Measurements from ENCODE around the gene SEZ6L.

Gene SEZ6L

DNA sequence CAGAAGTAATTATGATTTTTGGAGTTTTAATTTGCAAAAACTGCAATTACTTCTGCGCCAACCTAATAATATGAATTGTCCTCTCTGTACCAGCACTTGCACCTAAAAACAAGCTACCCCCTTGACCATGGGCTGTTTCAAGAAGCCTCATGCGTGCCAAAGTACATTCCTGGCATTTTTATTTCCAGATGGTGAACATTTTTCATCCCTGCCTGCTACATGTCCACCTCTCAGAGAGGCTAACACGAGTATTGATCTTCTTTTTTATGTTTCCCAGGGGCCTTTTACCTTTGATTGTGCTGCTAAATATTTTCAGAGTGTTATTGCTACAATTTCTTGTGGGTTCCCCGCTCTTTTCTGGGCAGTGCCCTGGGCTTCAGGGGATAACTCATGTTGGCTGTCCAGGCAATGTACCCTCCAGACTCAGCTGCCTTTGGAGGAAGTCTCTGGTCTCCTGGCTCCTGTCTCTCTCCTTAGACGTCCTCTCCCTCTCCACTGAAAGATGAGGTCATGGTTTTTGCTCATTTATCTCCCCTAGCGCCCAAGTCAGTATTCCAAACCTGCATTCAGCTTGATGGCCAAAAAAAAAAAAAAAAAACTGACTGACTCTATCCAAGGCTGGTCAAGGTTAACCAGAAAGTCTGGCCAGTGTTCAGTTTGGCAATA lies 173.6 kb downstream of the SEZ6L start:
- DNase-seq = no peak

DNA sequence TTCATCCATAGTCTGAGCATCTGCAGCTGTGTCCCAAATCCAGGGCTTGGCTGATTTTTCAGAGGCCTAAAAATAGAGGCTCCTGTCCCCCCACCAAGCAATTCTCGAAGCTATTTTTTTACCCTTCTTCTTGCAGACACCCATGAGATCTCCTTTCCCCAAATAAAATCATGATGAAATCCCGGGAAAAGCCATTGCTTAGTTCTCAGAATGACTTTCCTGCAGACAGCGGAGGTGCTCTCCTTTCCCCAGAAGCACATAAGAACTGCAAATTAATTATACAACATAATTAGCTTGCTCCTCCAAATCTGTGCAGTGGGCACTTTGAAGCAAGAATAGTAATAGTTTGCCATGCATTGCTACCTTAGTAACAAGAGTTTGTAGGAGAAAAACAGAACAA lies 176.2 kb downstream of the SEZ6L start:
- no peak for DNase-seq

DNA sequence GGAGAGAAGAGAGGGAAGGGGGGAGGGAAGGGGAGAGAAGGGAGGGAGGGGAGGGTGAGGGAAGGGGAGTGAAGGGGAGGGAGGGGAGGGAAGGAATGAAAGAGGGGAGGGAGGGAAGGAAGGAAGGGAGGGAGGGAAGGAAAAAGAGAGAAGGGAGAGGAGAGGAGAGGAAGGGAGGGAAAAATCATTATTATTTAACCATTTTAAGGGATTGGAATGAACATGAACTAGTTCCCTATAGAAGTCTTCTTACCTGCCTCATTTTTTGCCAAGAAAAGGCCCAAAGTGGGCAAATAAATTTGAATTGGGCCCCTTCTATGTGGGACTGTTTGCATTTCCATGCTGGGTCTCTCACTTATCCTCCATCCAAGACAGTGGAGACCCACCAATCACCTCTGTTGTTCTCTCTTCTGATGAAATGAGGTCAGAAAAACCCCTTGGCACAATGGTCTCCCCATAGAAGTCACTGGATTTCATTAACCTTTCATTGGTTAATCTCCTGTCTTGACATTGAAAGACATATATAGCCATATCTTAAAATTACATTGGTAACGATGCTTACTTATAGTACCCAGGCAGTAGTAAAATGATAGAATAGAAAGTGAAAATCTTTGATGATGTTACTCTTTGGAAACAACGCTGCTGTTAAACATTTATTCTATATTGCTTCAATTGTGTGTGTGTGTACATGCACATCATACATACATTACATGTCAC lies 179.7 kb downstream of the SEZ6L start:
- no peak for DNase-seq

DNA sequence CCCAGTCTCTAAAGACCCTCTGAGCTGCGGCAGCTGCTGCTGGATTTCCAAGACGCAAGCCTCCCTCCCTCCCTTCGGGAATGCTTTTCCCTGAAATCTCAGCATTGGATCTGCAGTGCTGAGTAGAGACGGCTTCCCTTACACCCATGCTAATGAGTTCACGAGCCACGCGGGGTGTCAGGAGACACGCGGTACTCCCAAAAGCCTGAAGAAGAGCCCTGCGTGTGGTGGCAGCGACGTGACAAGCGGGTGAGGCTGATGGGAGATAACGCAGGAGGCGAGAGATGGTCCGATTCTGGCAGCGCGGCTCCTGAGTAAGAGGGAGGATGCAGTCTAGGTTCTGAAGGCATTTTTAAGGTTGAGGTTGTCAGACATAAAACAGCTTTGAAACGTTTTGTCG lies 185.4 kb downstream of the SEZ6L start:
- DNase-seq = no peak

DNA sequence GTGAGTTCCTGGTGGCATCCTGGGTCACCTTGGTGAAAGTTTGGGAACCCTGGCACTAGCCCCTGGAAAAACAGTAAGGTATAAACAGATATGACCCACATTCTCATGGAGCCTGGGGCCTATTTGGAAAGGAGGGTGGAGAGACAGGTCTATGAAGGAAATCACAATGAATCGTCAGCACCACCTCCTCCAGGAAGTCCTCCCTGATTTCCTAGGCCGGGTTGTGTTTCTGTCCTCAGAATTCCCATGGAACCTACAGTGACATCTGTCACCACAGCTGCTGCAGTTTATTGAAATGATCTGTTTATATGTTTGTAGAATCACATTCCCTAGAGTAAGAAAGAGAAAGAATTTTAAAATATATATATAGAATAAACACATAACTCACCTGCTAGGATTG lies 188.0 kb downstream of the SEZ6L start:
- DNase-seq = no peak

DNA sequence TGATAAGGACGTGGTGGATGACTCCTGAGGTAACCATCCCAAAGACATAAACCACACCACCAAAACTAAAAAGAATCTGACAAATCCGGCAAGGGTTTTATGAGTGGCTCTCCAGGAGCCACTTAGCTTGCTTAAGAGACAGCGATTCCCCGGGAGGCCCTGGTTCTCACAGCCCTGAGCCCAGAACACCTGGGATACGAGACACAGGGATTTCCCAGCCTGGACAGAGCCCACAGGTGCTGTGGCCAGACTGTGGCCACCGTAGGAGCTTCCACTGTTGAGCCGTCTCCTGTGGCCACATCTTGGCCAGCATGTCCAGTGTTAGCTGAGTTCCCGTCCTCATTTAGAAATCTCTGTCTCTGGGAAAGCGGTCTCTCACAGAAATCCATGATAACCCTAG lies 188.6 kb downstream of the SEZ6L start:
- no peak for DNase-seq

DNA sequence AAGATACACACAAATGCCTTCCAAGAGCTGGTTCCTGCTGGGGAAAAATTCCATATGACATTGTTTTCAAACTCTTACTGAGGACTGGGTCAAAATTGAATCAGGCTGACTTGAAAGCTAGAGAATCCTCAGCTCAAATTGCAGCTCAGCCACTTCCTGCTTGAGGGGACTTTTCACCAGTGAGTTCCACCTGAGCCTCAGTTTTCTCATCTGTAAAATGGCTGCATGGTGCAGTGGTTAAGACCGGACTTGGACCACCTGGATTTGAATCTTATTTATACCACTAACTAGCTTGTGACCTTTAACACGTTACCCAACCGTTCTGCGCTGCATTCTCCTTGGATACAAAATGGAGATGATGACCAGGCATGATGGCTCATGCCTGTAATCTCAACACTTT lies 189.9 kb downstream of the SEZ6L start:
- no peak for DNase-seq

DNA sequence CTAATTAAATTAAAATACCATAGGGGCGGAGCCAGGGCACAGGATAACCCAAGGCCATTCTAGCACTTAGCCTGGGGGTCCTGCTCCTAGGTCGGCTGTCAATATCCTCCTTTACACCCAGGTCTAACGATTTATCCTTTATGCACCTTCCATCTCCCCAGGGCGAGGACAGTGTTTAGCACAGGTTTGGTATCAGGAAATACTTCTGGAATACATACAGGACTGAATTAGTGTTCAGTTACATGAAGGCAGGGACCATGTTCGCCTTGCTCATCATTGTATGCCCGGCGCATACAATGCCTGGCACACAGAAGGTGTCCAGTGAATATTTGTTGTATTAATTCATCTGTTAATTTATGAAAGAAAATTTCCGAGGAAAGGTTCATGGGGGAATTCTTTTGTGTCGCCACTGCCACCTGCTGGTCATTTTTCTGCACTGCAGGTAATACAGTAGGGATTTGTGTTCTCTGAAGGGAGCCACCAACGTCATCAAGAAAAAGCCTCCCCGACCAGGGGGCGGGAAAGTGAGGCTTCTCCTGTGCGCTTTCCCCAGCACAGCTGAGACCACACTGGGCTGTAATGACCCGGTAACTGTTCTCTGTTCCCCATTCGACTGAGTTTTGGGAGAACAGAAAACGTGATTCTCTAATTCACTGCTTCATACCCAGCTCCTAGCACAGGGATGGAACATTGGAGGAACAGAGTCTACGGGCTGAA lies 191.1 kb downstream of the SEZ6L start:
- peak; percentile 56 for DNase-seq

DNA sequence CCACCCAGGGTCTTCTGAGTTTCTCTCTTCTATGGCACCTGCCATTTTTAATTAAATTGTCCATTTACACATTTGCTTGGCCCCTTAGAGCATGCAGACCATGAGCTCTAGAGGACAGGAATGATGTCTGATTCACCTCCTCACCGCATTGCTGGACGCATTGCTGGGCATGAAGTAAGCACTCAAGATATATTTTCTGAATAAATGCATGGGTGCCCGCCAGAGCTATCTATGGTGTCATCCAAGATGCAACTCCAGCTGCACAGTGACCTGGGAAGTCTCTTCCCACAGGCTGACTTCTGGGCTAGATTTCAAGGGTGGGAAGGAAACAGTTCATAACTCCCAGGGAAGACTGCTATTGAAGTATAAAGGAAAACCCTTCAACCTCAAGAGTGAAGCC lies 193.2 kb downstream of the SEZ6L start:
- DNase-seq = no peak

DNA sequence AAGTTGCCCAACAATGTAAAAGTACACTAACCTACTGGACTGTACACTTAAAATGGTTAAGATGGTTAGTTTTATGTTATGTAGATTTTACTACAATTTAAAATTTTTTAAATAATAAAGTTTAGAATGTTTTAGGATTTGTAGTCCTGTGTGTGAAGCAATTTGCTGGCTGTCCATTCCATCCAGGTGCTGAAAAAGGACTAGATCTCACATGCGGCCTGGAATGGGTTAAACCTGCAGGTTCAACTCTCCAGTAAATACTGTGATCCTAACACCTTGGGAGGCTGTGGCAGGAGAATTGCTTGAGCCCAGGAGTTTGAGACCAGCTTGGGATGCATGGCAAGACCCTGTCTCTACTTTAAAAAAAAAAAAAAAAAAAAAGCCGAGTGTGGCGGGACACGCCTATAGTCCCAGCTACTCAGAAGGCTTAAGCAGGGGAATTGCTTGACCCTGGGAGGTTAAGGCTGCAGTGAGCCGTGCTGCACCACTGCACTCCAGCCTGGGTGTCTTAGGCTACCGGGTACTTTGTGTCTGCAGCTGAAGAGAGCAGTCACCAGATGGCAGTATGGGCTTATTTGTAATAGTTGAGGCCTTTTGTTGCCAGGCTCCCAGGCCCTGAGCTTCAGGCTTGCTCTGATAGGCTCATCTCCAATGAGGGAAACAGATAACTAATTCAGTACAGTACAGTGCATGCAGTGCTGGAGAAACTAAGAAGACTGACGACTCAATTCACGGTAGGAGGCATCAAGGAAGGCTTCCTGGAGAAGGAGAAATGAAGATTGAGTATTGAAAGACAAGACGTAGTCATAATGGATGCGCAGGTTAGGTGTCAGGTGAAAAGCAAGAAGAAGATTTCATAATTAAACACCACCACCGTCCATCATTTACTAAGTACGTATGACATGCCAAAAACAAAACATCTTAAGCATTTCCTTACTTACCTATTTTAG lies 195.1 kb downstream of the SEZ6L start:
- DNase-seq = peak; percentile 39

DNA sequence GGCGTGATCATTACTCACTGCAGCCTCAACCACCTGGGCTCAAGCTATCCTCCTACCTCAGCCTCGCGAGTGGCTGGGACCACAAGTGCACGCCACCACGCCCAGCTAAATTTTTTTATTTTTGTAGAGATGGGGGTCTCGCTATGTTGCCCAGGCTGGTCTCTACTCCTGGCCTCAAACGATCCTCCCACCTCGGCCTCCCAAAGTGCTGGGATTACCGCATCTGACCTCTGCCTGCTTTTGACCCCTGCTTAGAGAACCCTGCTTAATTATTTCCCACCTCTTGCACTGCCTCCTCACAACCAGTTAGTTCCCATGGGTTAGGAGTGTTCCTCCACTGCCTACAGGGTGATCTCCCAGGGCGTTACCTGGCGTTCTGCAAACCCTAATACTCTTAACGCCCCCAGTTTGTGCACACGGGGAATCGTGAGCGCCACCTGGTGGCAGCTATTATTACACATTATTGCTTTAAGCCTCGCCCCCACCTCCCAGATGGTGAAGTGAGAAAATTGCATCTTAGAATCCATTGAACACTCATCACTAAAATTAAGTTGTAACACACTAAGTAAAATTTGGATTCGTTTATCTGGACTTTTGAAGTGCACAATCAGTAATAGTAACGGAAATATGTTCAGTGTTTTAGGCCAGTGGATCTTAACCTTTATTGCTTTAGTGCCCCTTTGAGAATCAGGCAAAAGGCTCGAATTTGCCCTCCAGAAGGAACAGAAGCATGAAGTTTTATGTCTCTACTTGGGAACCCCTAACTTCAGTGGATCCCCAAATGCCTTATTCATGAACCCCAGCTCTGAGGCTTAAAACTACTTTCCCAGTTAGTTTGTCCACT lies 198.4 kb downstream of the SEZ6L start:
- peak; percentile 61 for DNase-seq

DNA sequence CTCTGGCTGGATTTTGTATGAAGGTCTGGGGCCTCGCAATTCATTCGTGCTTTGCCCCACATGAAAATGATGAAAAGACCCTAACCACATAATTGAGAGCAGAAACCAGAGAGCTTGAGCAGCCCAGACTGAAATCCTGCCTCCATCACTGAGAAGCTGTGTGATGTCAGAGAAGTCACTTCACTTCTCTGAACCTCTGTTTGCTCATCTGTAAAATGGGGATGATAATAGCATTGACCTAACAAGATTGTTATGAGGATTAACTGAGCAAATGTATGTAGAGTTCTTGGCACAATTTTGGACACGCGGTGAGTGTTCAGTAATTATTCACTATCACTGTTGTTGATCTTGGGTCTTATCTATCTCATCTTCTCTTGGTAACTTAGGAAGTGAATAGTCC lies 203.6 kb downstream of the SEZ6L start:
- DNase-seq = no peak

DNA sequence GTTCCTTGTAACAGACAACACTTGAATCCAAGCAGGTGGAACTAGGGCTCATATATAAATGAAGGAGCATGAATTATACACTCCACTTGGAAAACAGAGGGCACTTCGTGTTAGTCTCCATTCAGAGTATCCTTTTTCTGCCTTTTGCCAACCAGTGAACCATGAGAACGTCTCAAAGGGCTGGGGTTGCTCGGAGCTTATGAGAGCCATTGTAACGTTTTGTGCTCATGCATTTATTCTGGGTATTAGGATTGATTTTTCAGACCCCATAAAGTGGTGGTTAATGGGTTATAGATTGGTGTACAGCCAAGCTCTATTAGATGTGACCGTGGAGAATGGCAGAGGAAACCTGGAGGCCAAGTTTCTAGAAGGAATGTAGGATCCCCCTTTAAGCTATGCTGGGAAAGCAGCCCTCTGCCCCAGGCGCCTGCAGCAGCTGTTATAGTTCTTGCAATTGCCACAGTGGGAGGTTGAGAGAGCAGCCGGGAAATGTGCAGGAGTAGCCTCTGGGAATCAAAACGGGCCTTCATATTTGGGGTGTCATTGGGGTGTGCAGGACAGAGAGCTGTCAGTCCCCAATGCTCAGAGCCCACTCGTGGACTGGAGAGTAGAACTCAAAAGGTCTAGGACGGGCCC lies 205.2 kb downstream of the SEZ6L start:
- DNase-seq = no peak

DNA sequence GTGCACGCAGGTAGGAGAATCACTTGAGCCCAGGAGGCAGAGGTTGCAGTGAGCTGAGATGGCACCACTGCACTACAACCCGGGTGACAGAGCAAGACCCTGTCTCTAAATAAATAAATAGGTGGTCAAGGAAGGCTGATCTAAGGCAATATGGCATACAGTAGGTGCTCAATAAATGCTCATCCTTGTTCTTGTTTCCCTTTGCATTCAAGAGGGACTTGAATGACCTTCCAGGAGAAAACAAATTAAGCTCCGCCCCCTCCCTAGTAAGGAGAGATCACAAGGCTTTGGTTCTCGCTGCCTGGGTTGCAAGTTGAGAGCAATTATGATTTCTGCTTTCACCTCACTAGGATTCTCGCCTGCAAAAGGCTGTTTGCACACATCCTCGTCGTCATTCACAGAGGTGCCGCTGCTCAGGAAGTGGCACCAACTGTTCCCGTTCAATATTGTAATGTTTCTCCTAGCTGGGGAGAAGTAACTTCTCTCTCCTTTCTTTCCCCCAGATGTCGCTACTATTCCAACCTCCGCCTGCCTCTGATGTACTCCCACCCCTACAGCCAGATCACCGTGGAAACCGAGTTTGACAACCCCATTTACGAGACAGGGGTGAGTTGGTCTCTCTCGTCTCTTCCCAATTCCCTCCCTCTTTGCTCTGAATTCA lies 208.0 kb downstream of the SEZ6L start:
- no peak for DNase-seq

DNA sequence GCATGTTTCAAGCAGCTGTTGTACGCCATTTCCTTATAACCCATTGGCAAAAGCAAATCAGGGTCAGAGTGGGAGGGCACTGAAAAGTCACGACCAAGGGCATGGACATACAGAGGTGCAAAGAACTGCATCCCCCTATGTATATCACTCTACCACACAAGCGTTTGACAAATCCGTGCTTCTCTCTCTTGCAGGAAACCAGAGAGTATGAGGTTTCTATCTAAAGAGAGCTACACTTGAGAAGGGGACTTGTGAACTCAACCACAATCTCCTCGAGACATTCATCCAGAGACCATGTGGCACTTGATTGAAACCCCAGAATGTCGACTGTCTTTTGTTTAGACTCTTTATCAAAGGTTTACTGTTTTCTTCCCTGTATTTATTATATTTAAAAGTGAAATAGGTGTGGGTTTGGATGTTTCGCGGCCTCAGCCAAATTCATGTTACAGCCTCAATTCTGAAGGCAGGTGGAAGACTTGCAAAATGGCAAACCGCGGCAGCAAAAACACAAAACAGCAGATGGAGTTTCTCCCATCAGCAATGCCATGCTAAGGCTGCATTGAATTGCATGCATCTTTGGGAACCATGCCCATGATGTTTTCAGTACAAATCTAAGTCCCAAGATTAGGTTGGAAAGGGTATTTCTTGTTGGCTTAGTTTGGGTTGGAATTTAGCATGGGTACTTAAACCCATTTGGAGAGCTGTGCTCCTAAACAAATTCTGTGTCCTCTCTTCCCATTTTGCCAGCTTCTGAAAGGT lies 211.0 kb downstream of the SEZ6L start:
- DNase-seq = no peak

DNA sequence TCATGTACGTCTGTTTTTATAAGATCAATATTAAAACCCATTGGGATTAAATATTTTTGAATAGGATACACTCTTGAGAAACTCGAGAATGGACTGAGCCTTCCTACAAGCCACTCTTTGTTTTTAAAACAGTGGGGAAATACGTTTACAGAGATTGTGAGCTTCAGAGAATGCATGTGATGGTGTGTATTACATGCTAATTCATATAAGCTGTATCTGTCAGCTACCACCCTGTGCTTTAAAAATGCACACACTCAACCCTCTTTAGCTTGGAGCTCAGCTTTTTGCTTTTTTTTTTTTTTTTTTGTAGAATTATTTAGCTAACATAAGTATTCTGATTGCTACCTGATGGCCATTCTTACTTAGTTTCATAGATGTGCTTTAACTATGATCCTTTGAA lies 213.5 kb downstream of the SEZ6L start:
- no peak for DNase-seq

DNA sequence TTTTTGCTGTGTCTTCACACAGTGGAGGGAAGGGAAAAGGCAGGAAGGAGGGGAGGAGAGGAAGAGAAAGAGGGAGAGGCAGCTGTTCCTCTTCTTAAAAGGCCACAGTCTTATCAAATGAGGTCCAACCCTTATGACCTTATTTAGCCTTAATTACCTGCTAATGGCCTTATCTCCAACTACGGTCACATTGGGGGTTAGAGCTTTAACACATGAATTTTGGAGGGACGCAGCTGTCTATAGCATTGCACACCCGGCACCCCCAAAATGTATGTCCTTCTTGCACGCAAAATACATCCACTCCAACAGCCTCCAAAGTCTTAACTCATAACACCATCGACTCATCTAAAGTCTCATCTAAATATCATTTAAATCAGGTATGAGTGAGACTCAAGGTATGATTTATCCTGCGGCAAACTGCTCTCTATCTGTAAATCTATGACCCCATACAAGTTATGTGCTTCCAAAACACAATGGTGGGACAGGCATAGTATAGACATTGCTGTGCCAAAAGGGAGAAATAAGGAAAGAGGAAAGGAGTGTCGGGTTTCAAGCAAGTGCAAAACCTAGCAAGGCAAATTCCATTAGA lies 214.8 kb downstream of the SEZ6L start:
- DNase-seq = no peak

DNA sequence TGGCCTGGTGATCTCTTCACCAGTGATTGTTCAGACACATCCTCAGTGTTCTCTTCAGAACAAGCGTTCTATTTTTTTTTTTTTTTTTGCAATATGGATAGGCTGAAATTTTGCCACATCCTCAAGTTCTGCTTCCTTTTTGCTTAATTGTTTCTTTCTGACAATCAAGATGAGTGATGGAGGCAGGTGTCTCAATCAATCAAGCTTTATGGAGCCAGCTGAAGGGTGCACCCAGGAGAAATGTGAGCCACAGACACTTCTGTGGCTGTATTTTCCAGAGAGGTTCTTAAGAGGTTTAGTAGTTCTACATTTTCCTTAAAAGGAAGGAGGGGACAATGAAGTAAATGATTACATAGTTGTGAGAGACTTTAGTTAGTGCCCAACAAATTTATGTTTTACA lies 215.9 kb downstream of the SEZ6L start:
- DNase-seq = no peak

DNA sequence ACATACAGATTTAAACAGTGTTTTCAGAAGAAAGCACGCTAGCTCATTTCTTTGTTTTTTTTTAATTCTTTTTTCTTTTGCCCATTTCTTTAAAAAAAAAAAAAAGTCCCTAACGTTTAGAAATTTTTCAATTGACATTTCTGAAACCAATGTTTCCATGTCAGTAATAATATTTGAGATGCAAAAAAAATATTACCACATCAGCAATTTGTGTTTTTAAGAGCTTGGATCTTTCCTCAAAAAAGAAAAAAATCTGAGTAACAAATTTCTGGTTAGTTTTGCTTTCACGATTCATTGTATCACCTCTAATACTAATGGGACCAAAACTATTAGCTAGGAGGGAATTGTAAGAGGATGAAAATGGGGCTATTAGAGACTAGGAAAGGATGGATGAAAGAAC lies 219.9 kb downstream of the SEZ6L start:
- DNase-seq = no peak

DNA sequence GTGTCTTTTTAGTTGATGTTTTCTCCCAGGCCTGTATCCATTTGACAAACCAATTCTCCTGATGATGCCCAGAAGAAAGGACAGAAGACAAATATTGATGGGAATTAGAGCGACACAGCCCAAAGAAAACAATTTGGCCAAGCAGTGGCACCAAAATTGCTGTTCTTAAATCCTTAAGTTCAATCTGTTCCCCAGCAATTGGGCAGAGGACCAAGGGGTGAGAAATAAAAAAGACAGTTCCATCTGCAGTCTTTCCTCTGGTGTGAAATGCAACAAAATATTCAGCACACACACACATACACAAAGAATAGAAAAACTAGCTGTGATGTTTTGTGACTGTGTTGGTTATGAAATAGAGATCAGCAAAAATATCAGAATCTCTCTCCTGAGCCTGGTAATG lies 221.8 kb downstream of the SEZ6L start:
- DNase-seq = no peak
